PC-3 (cell line): Measurements from ENCODE around the gene HMGB4. TPM values are rescaled to one million over a fixed set of nuclear protein-coding genes. Genes with fewer than 3 reads are reported as not detected.

ENCODE experiments used
- ATAC-seq: fragments of 200-7000 bp; cut with Tn5 transposase; 2 replicates; pipeline ENCODE4 v1.9.1; 2020; ENCODE audit warnings: mild to moderate bottlenecking, moderate library complexity
- BruUV-seq: library from RNA; stranded (reverse); fragments of 400-500 nt; replicated peaks from 2 replicates; lab custom pipeline; 2021; lab: Mats Ljungman, UMichigan
- CTCF ChIA-PET: fragments of 300-600 bp; sonication (Branson Sonifier 250); formaldehyde crosslinking; loops from one replicate; lab custom pipeline; 2022; ENCODE audit warnings: antibody characterized with exemption; lab: Charles Lee
- POLR2A ChIA-PET: fragments of 300-600 bp; sonication (Branson Sonifier 250); formaldehyde crosslinking; loops from one replicate; lab custom pipeline; 2022; ENCODE audit warnings: antibody characterized with exemption; ENCODE audit not compliant: unreplicated experiment; lab: Charles Lee
- DNase-seq: peaks from one replicate; pipeline ENCODE4 v3.0.0-alpha.2; 2015
- H2AFZ ChIP-seq: fragments of 300-600 bp; sonication (generic); 2 replicates; pipeline ENCODE4 v1.6.0; 2016; ENCODE audit warnings: antibody characterized with exemption, low read length
- H3F3A ChIP-seq: fragments of 300-600 bp; sonication (generic); one replicate; pipeline ENCODE4 v1.6.0; 2017; ENCODE audit warnings: antibody characterized with exemption, low read length, control low read depth, mild to moderate bottlenecking; ENCODE audit not compliant: unreplicated experiment
- H3K27ac ChIP-seq: fragments of 300-600 bp; sonication (generic); 2 replicates; pipeline ENCODE4 v1.5.1; 2016; ENCODE audit warnings: mild to moderate bottlenecking, low read length
- H3K27me3 ChIP-seq: fragments of 300-600 bp; sonication (generic); 2 replicates; pipeline ENCODE4 v1.6.1; 2016; ENCODE audit warnings: low read length, mixed read lengths
- H3K36me3 ChIP-seq: fragments of 300-600 bp; sonication (generic); 2 replicates; pipeline ENCODE4 v1.6.1; 2016; ENCODE audit warnings: low read depth, mixed run types, low read length, mixed read lengths
- H3K4me1 ChIP-seq: fragments of 300-600 bp; sonication (generic); 2 replicates; pipeline ENCODE4 v1.5.1; 2016; ENCODE audit warnings: low read length; ENCODE audit not compliant: insufficient read depth
- H3K4me2 ChIP-seq: fragments of 300-600 bp; sonication (generic); 2 replicates; pipeline ENCODE4 v1.6.0; 2016; ENCODE audit warnings: low read length
- H3K4me3 ChIP-seq: fragments of 300-600 bp; sonication (generic); 2 replicates; pipeline ENCODE4 v1.5.1; 2016; ENCODE audit warnings: mild to moderate bottlenecking, low read length, mixed read lengths
- H3K79me2 ChIP-seq: fragments of 300-600 bp; sonication (generic); 2 replicates; pipeline ENCODE4 v1.6.1; 2017; ENCODE audit warnings: low read length, mixed read lengths
- H3K9ac ChIP-seq: fragments of 300-600 bp; sonication (generic); 2 replicates; pipeline ENCODE4 v1.6.0; 2016; ENCODE audit warnings: mild to moderate bottlenecking, low read length
- H3K9me2 ChIP-seq: fragments of 300-600 bp; sonication (generic); replicated peaks from 2 replicates; pipeline ENCODE4 v1.6.1; 2016; ENCODE audit warnings: mixed run types, low read length, mixed read lengths
- H3K9me3 ChIP-seq: fragments of 300-600 bp; sonication (generic); 2 replicates; pipeline ENCODE4 v1.6.1; 2016; ENCODE audit warnings: low read length, mixed read lengths
- H4K20me1 ChIP-seq: fragments of 300-600 bp; sonication (generic); 2 replicates; pipeline ENCODE4 v1.6.1; 2016; ENCODE audit warnings: low read length, mixed read lengths
- CTCF ChIP-seq: fragments of 300-600 bp; sonication (generic); conservative IDR thresholded peaks from 2 replicates; pipeline ENCODE4 v1.5.1; 2017; ENCODE audit warnings: antibody characterized with exemption, low read depth, mild to moderate bottlenecking, low read length
- EZH2 ChIP-seq: fragments of 300-600 bp; sonication (generic); IDR thresholded peaks from one replicate; pipeline ENCODE4 v1.6.1; 2017; ENCODE audit warnings: antibody characterized with exemption, mild to moderate bottlenecking, low read length; ENCODE audit not compliant: unreplicated experiment
- EZH2phosphoT487 ChIP-seq: fragments of 300-600 bp; sonication (generic); IDR thresholded peaks from 2 replicates; pipeline ENCODE4 v1.6.1; 2018; ENCODE audit warnings: mild to moderate bottlenecking, antibody characterized with exemption, low read length, borderline replicate concordance
- intact Hi-C: fragments of 100-400 bp; cut with micrococcal nuclease; formaldehyde crosslinking; loops from 2 replicates; pipeline ENCODE4 v1.9.0; 2023
- total RNA-seq: library from RNA; depleted of rRNA; stranded (reverse); fragments of >200 nt; gene quantifications from 2 replicates; pipeline ENCODE4 v1.2.3, GENCODE V29; 2014

HMGB4 gene
- total RNA-seq, 1 experiment from 2014 or later, result not detected

GRCh38 chr1:33893147-33893830 lies 29.4 kb downstream of the HMGB4 start:
- H3K4me2 ChIP-seq, result no peak overlapping the region
- CTCF ChIA-PET, result no interaction called here
- POLR2A ChIA-PET, result no interaction called here

GRCh38 chr1:33895396-33895795 lies 31.5 kb downstream of the HMGB4 start:
- no peak for TF ChIP-seq EZH2
- no peaks in the 10 kb centered on the region for H3K9me3 ChIP-seq
- no peaks in the 10 kb centered on the region for H3K79me2 ChIP-seq
- no TSS peak for BruUV-seq
- H3K36me3 ChIP-seq, result no peaks in the 10 kb centered on the region
- no peak overlapping the region for H3K4me3 ChIP-seq
- no peak overlapping the region for H2AFZ ChIP-seq
- intact Hi-C loops, result no loop called here
- ChIA-PET CTCF (no interaction called here), POLR2A (no interaction called here)
- ATAC-seq (no peak), DNase-seq (no peak)
- H3K4me1 ChIP-seq, result no peaks in the 10 kb centered on the region
- no peak overlapping the region for H3K4me2 ChIP-seq
- no peak overlapping the region for H3K27ac ChIP-seq
- H3K9ac ChIP-seq, result no peak overlapping the region
- H3F3A ChIP-seq, result no peaks in the 10 kb centered on the region
- H4K20me1 ChIP-seq, result no peaks in the 10 kb centered on the region
- no peaks in the 10 kb centered on the region for H3K27me3 ChIP-seq
- no peaks in the 10 kb centered on the region for H3K9me2 ChIP-seq

More at GRCh38 chr1:33893147-33893830, 29.4 kb downstream of the HMGB4 start:
- TF ChIP-seq CTCF (no peak), EZH2phosphoT487 (no peak), EZH2 (no peak)
- intact Hi-C loops, result no loop called here
- DNase-seq (no peak), ATAC-seq (no peak)
- Histone ChIP-seq H3K9me3 (no peaks in the 10 kb centered on the region), H3K4me3 (no peak overlapping the region), H3K27ac (no peak overlapping the region), H2AFZ (no peak overlapping the region), H3K79me2 (no peaks in the 10 kb centered on the region), H3K9me2 (no peaks in the 10 kb centered on the region), H3K9ac (no peak overlapping the region), H3K27me3 (no peaks in the 10 kb centered on the region), H3K36me3 (no peaks in the 10 kb centered on the region), H3K4me1 (no peaks in the 10 kb centered on the region), H3F3A (no peaks in the 10 kb centered on the region), H4K20me1 (no peaks in the 10 kb centered on the region)
- no TSS peak for BruUV-seq

GRCh38 chr1:33895976-33896375 lies 32.1 kb downstream of the HMGB4 start:
- H3F3A ChIP-seq, result no peaks in the 10 kb centered on the region
- no peak overlapping the region for H3K9ac ChIP-seq
- TF ChIP-seq EZH2phosphoT487 (no peak), EZH2 (no peak), CTCF (no peak)
- no peaks in the 10 kb centered on the region for H3K9me3 ChIP-seq
- H3K36me3 ChIP-seq, result no peaks in the 10 kb centered on the region
- H3K27ac ChIP-seq, result no peak overlapping the region
- ChIA-PET POLR2A (no interaction called here), CTCF (no interaction called here)
- BruUV-seq, result no TSS peak
- H2AFZ ChIP-seq, result no peak overlapping the region
- H4K20me1 ChIP-seq, result no peaks in the 10 kb centered on the region
- intact Hi-C loops, result no loop called here
- no peaks in the 10 kb centered on the region for H3K4me1 ChIP-seq
- H3K27me3 ChIP-seq, result no peaks in the 10 kb centered on the region
- H3K4me2 ChIP-seq, result no peak overlapping the region
- no peaks in the 10 kb centered on the region for H3K79me2 ChIP-seq
- DNase-seq (no peak), ATAC-seq (no peak)
- H3K4me3 ChIP-seq, result no peak overlapping the region
- H3K9me2 ChIP-seq, result no peaks in the 10 kb centered on the region
